SU-DHL-6 (cell line): ENCODE data around the gene GALE.
"Not testable (repeated sequence)": the region's sequence is repeated elsewhere in the genome, so short reads cannot be mapped to it uniquely, and the experiment has no call there.

Experiments used
- H2AFZ ChIP-seq: fragments of 200-600 bp; sonication (generic); 2 replicates; pipeline ENCODE4 v1.6.1; 2014; ENCODE audit warnings: low read depth, mild to moderate bottlenecking, moderate library complexity, mixed read lengths, antibody characterized with exemption, low read length; ENCODE audit not compliant: severe bottlenecking
- H3F3A ChIP-seq: fragments of 200-600 bp; shearing (Covaris generic); 2 replicates; pipeline ENCODE4 v1.6.0; 2016; ENCODE audit warnings: antibody characterized with exemption, mild to moderate bottlenecking; ENCODE audit not compliant: insufficient read depth
- H3K27ac ChIP-seq: fragments of 200-600 bp; sonication (generic); 2 replicates; pipeline ENCODE4 v1.5.1; 2016; ENCODE audit warnings: low read depth, mild to moderate bottlenecking, low read length, moderate library complexity, mixed read lengths
- H3K27me3 ChIP-seq: fragments of 200-600 bp; sonication (generic), shearing (Covaris generic); 2 replicates; pipeline ENCODE4 v1.6.0; 2014; ENCODE audit warnings: mild to moderate bottlenecking, low read length
- H3K36me3 ChIP-seq: fragments of 200-600 bp; sonication (generic); 2 replicates; pipeline ENCODE4 v1.6.1; 2014; ENCODE audit warnings: mild to moderate bottlenecking, low read length, mixed read lengths
- H3K4me2 ChIP-seq: fragments of 300-600, 200-600 bp; shearing (Covaris generic), sonication (generic); 2 replicates; pipeline ENCODE4 v1.6.0; 2014; ENCODE audit warnings: low read length, low read depth, mild to moderate bottlenecking; ENCODE audit not compliant: poor library complexity, severe bottlenecking
- H3K4me3 ChIP-seq: fragments of 200-600 bp; sonication (generic); 2 replicates; pipeline ENCODE4 v1.5.1; 2014; ENCODE audit warnings: antibody characterized with exemption, low read length, mild to moderate bottlenecking, mixed read lengths; ENCODE audit not compliant: insufficient read depth, poor library complexity, severe bottlenecking
- H3K79me2 ChIP-seq: fragments of 200-600 bp; sonication (generic); 2 replicates; pipeline ENCODE4 v1.6.1; 2014; ENCODE audit warnings: mild to moderate bottlenecking, low read length, moderate library complexity; ENCODE audit not compliant: insufficient read depth
- H3K9ac ChIP-seq: fragments of 200-600 bp; sonication (generic); 2 replicates; pipeline ENCODE4 v1.7.0; 2014; ENCODE audit warnings: mild to moderate bottlenecking, low read length
- H3K9me2 ChIP-seq: fragments of 200-600 bp; sonication (generic); replicated peaks from 2 replicates; pipeline ENCODE4 v1.6.1; 2014; ENCODE audit warnings: low read length; ENCODE audit not compliant: insufficient read depth
- H3K9me3 ChIP-seq: fragments of 200-600 bp; sonication (generic); 2 replicates; pipeline ENCODE4 v1.6.1; 2014; ENCODE audit warnings: low read length, mixed read lengths; ENCODE audit not compliant: insufficient read depth
- H4K20me1 ChIP-seq: fragments of 200-600 bp; sonication (generic); 2 replicates; pipeline ENCODE4 v1.6.1; 2014; ENCODE audit warnings: low read depth, mild to moderate bottlenecking, antibody characterized with exemption, low read length, moderate library complexity, mixed read lengths
- CTCF ChIP-seq: fragments of 200-600 bp; sonication (generic); IDR thresholded peaks from one replicate; pipeline ENCODE4 v1.5.1; 2017; ENCODE audit warnings: antibody characterized with exemption, mild to moderate bottlenecking, low read length, moderate library complexity; ENCODE audit not compliant: insufficient read depth, poor library complexity, severe bottlenecking
- EZH2phosphoT487 ChIP-seq: fragments of 200-600 bp; sonication (generic), shearing (Covaris generic); conservative IDR thresholded peaks from 2 replicates; pipeline ENCODE4 v1.6.1; 2018; ENCODE audit warnings: mild to moderate bottlenecking, antibody characterized with exemption, low read length, moderate library complexity, mixed read lengths

GALE gene

GRCh38 chr1:23800400-23801337 lies at the start of gene GALE:
GALE (minus strand) TSS chr1:23800754; CDS start chr1:23799007, 1,747 bp downstream.
- TF ChIP-seq CTCF = no peak
- no peak for TF ChIP-seq EZH2phosphoT487
- no peaks in the 10 kb centered on the region for H4K20me1 ChIP-seq
- peak within 1 kb of the TSS; percentile 86 for H3K4me3 ChIP-seq
- peak within 1 kb of the TSS; percentile 69 for H3K4me2 ChIP-seq
- H3K27me3 ChIP-seq = no peaks in the 10 kb centered on the region
- peak within 1 kb of the TSS; percentile 86 for H3K9ac ChIP-seq
- peak within 1 kb of the TSS; percentile 23 for H3K27ac ChIP-seq
- H3K9me3 ChIP-seq = no peaks in the 10 kb centered on the region
- peak within 1 kb of the TSS; percentile 69 for H2AFZ ChIP-seq
- H3K79me2 ChIP-seq = no peaks in the 10 kb centered on the region
- H3K36me3 ChIP-seq = no peaks in the 10 kb centered on the region
- no peaks in the 10 kb centered on the region for H3K9me2 ChIP-seq
- no peaks in the 10 kb centered on the region; the same call in 1 of the 2 replicates for H3F3A ChIP-seq

- H3K9ac ChIP-seq = no peak overlapping the region
- H3K79me2 ChIP-seq = no peaks in the 10 kb centered on the region
- H3K9me3 ChIP-seq = no peaks in the 10 kb centered on the region
- no peaks in the 10 kb centered on the region for H4K20me1 ChIP-seq
- no peaks in the 10 kb centered on the region for H3F3A ChIP-seq
- H3K4me2 ChIP-seq = no peak overlapping the region
- no peak overlapping the region for H2AFZ ChIP-seq
- TF ChIP-seq CTCF (no peak), EZH2phosphoT487 (no peak)
- H3K27ac ChIP-seq = no peak overlapping the region
- no peak overlapping the region for H3K4me3 ChIP-seq
- H3K9me2 ChIP-seq = no peaks in the 10 kb centered on the region
- no peaks in the 10 kb centered on the region for H3K27me3 ChIP-seq
- peaks cover 7% of the 10 kb centered on the region; the same call in 1 of the 2 replicates for H3K36me3 ChIP-seq
Measured at GRCh38 chr1:23848673-23849616, 48.4 kb upstream of the GALE start.

GRCh38 chr1:23847482-23848095 lies 47.0 kb upstream of the GALE start:
- not testable (repeated sequence) for H2AFZ ChIP-seq

More at GRCh38 chr1:23847482-23848095, 47.0 kb upstream of the GALE start:
- not testable (repeated sequence) for H3F3A ChIP-seq, H3K27ac ChIP-seq, H3K27me3 ChIP-seq, H3K9me3 ChIP-seq, H3K4me2 ChIP-seq, H3K4me3 ChIP-seq, H3K79me2 ChIP-seq, H3K9ac ChIP-seq, H3K9me2 ChIP-seq, H4K20me1 ChIP-seq, H3K36me3 ChIP-seq
